Measurements from ENCODE around the gene RFX4.
"Not testable (repeated sequence)": the region's sequence is repeated elsewhere in the genome, so short reads cannot be mapped to it uniquely, and the experiment has no call there.

The RFX4 gene

GRCh38 chr12:106682594-106683234 is 99.9 kb downstream of the RFX4 start:
- in situ Hi-C loops (cut with MboI; ENCODE audit: low pct_unique_long_range_greater_than_20kb, low sequenced_read_pairs, unreplicated experiment), result no loop called here
- TF ChIP-seq, protein P1, sequence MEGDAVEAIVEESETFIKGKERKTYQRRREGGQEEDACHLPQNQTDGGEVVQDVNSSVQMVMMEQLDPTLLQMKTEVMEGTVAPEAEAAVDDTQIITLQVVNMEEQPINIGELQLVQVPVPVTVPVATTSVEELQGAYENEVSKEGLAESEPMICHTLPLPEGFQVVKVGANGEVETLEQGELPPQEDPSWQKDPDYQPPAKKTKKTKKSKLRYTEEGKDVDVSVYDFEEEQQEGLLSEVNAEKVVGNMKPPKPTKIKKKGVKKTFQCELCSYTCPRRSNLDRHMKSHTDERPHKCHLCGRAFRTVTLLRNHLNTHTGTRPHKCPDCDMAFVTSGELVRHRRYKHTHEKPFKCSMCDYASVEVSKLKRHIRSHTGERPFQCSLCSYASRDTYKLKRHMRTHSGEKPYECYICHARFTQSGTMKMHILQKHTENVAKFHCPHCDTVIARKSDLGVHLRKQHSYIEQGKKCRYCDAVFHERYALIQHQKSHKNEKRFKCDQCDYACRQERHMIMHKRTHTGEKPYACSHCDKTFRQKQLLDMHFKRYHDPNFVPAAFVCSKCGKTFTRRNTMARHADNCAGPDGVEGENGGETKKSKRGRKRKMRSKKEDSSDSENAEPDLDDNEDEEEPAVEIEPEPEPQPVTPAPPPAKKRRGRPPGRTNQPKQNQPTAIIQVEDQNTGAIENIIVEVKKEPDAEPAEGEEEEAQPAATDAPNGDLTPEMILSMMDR (IDR thresholded peaks at IDR 0.05; ENCODE audit: extremely low read depth, insufficient read depth, missing control alignments), result peak; percentile 41
- no peak for DNase-seq (ENCODE audit: low spot score)

DNA sequence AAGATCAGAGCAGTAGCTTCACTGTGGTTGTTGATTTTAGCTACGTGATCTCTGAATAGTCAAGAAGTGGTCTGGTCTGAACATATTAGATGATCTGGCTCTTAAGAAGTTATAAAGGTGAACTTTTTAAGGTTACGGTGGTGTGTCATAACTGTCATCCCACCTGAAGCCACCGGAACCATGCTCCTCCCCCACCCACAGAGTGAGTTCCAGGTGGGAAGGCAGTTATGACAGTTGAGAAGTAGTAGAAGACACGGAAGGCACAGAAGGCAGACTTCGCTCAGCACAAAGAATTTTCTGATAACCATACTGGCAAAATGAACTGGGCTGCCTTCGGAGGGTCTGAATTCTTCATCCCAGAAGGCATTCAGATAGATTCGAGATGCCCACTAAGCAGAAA is 101.7 kb downstream of the RFX4 start:
- in situ Hi-C loops (cut with MboI; ENCODE audit: low pct_unique_long_range_greater_than_20kb, low sequenced_read_pairs, unreplicated experiment), result no loop called here
- TF ChIP-seq, protein P1 (IDR thresholded peaks at IDR 0.05; ENCODE audit: extremely low read depth, insufficient read depth, missing control alignments), result no peak
- DNase-seq (ENCODE audit: low spot score), result no peak

GRCh38 chr12:106685381-106685780 is 102.6 kb downstream of the RFX4 start:
- TF ChIP-seq, protein P1 (IDR thresholded peaks at IDR 0.05; ENCODE audit: extremely low read depth, insufficient read depth, missing control alignments), result no peak
- no peak for DNase-seq (ENCODE audit: low spot score)
- in situ Hi-C loops (cut with MboI; ENCODE audit: low pct_unique_long_range_greater_than_20kb, low sequenced_read_pairs, unreplicated experiment), result no loop called here

GRCh38 chr12:106687672-106688071 is 104.9 kb downstream of the RFX4 start:
- TF ChIP-seq, protein P1 (IDR thresholded peaks at IDR 0.05; ENCODE audit: extremely low read depth, insufficient read depth, missing control alignments), result no peak
- DNase-seq (ENCODE audit: low spot score), result no peak
- in situ Hi-C loops (cut with MboI; ENCODE audit: low pct_unique_long_range_greater_than_20kb, low sequenced_read_pairs, unreplicated experiment), result no loop called here

GRCh38 chr12:106690569-106691305 is 107.9 kb downstream of the RFX4 start:
- in situ Hi-C loops (cut with MboI; ENCODE audit: low pct_unique_long_range_greater_than_20kb, low sequenced_read_pairs, unreplicated experiment), result no loop called here
- no peak for DNase-seq (ENCODE audit: low spot score)
- TF ChIP-seq, protein P1 (IDR thresholded peaks at IDR 0.05; ENCODE audit: extremely low read depth, insufficient read depth, missing control alignments), result no peak

- in situ Hi-C loops (cut with MboI; ENCODE audit: low pct_unique_long_range_greater_than_20kb, low sequenced_read_pairs, unreplicated experiment); DNase-seq (ENCODE audit: low spot score): not testable (repeated sequence)
Observed at GRCh38 chr12:106692033-106692432, 109.2 kb downstream of the RFX4 start.

Measured in GM13977 (cell line).